Measurements from ENCODE around the gene OXT. TPM values are rescaled to one million over a fixed set of nuclear protein-coding genes. Genes with fewer than 3 reads are reported as not detected.
A peak's percentile ranks its signal among the peaks of the same experiment; 100 is the strongest.

The OXT gene
- total and polyA plus RNA-seq, 7 experiments from 2014 or later = 1.2 to 2.3 (median 1.6) TPM; not detected in 3

DNA sequence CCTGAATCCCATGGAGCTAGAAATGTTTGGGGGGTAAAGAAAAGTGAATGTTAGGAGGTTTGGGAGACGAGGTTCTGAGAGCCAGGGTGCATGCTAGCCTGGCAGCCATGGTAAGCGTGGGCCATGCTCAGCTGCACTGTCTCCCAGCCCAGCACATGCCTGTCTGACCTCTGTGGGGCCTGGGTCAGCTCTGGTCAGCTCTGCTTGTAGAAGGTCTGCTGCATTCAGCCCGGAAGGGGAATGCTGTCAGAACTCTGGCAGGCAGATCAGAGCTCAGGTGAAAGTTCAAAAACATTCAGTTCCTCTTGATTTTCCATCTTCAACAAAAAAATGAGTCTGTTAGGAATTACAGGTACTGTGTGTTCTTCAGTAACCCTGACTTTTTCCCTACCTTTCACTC lies 33.8 kb upstream of the OXT start:
- peaks cover 8 to 44% (median 14%) of the 10 kb centered on the region in 5 donors for H3K36me3 Mint-ChIP-seq
- no peak overlapping the region for H3K4me3 Mint-ChIP-seq
- ATAC-seq (no peak), DNase-seq (no peak)
- Histone ChIP-seq H3K4me1 (ENCODE audit: control insufficient read depth in 2 of 2, insufficient read depth in 2 of 2, low read length in 2 of 2) (no peaks in the 10 kb centered on the region), H3K4me3 (ENCODE audit: low read length) (no peak overlapping the region), H3K9me3 (ENCODE audit: control insufficient read depth in 2 of 3, low read length in 3 of 3) (no peaks in the 10 kb centered on the region), H3K27me3 (ENCODE audit: control insufficient read depth in 2 of 2, insufficient read depth in 2 of 2, low read length in 2 of 2) (no peaks in the 10 kb centered on the region), H3K27ac (ENCODE audit: low read depth, low read length) (no peak overlapping the region), H3K36me3 (ENCODE audit: control insufficient read depth in 2 of 3, insufficient read depth in 3 of 3, low read length in 3 of 3) (peaks cover 21 to 65% (median 27%) of the 10 kb centered on the region in 3 experiments)
- ChIA-PET POLR2A (no interaction called here), CTCF (interaction anchor here (1.2 kb wide), 1 partner anchor 17 kb away, joined by 3 read pairs; no protein-coding TSS in a partner anchor)
- peaks cover 0 to 2% (median 0%) of the 10 kb centered on the region in 11 donors for H3K9me3 Mint-ChIP-seq
- no peak overlapping the region for H3K27ac Mint-ChIP-seq
- no peaks in the 10 kb centered on the region for H3K27me3 Mint-ChIP-seq
- intact Hi-C loops (cut with micrococcal nuclease) = no loop called here
- peaks cover 0 to 15% (median 4%) of the 10 kb centered on the region in 7 donors for H3K4me1 Mint-ChIP-seq

DNA sequence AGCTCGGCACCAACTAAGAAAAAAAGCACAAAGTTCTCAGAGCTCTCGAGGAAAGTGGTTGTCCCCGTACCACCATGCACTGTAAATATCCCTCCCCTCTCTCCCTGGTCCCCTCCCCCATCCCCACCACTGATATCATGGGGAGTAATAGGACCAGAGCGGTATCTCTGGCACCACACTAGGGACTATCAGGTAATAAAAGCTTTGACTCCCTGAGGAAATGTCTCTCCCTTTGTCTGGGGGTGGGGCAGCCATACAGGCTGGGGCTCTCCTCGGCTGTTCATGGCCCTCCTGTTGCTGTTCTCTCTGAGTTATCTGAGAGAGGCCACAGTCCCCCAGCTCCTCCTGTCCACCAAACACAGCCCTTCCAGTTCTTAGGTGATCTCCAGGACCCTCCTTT lies 33.0 kb upstream of the OXT start:
- H3K27me3 ChIP-seq (ENCODE audit: control insufficient read depth in 2 of 2, insufficient read depth in 2 of 2, low read length in 2 of 2) = no peaks in the 10 kb centered on the region
- no peak overlapping the region for H3K4me3 ChIP-seq (ENCODE audit: low read length)
- H3K36me3 ChIP-seq (ENCODE audit: control insufficient read depth in 2 of 3, insufficient read depth in 3 of 3, low read length in 3 of 3) = peaks cover 21 to 59% (median 27%) of the 10 kb centered on the region in 3 experiments
- intact Hi-C loops (cut with micrococcal nuclease) = no loop called here
- ChIA-PET POLR2A (no interaction called here), CTCF (interaction anchor here (1.2 kb wide), 1 partner anchor 16 kb away, joined by 3 read pairs; no protein-coding TSS in a partner anchor)
- no peak overlapping the region for H3K4me3 Mint-ChIP-seq
- no peaks in the 10 kb centered on the region for H3K27me3 Mint-ChIP-seq
- H3K9me3 ChIP-seq (ENCODE audit: control insufficient read depth in 2 of 3, low read length in 3 of 3) = no peaks in the 10 kb centered on the region
- no peak overlapping the region for H3K27ac ChIP-seq (ENCODE audit: low read depth, low read length)
- ATAC-seq = no peak
- peaks cover 0 to 2% (median 0%) of the 10 kb centered on the region in 11 donors for H3K9me3 Mint-ChIP-seq
- peaks cover 0 to 15% (median 4%) of the 10 kb centered on the region in 7 donors for H3K4me1 Mint-ChIP-seq
- H3K4me1 ChIP-seq (ENCODE audit: control insufficient read depth in 2 of 2, insufficient read depth in 2 of 2, low read length in 2 of 2) = no peaks in the 10 kb centered on the region
- H3K27ac Mint-ChIP-seq = peak overlapping the region in 3 of 9 donors; percentile 61 to 74 (median 72)
- H3K36me3 Mint-ChIP-seq = peaks cover 8 to 44% (median 14%) of the 10 kb centered on the region in 5 donors
- DNase-seq = no peak

DNA sequence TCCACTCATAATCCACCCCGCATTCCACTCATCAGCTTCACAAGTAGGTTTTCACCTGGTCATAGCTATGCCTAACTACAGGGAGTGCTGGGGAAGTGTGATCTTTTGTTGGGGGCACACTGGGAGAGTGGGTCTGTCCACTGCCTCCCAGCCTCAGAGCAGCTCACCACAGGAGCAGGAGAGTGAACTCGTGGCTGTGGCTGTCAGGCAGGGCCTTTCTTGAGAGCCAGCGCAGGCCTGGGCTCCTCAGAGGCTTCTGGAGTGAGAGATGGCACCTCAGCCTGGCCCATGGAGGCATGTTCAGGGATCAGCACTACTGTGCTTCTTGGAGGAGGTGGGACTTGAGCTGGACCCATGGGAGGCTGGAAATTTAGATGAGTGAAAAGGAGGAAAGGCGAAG lies 32.0 kb upstream of the OXT start:
- POLR2A ChIA-PET = no interaction called here
- DNase-seq (no peak), ATAC-seq (no peak)
- H3K27me3 Mint-ChIP-seq = no peaks in the 10 kb centered on the region
- Histone ChIP-seq H3K4me3 (ENCODE audit: low read length) (no peak overlapping the region), H3K27me3 (ENCODE audit: control insufficient read depth in 2 of 2, insufficient read depth in 2 of 2, low read length in 2 of 2) (no peaks in the 10 kb centered on the region), H3K27ac (ENCODE audit: low read depth, low read length) (no peak overlapping the region), H3K4me1 (ENCODE audit: control insufficient read depth in 2 of 2, insufficient read depth in 2 of 2, low read length in 2 of 2) (no peaks in the 10 kb centered on the region), H3K9me3 (ENCODE audit: control insufficient read depth in 2 of 3, low read length in 3 of 3) (no peaks in the 10 kb centered on the region), H3K36me3 (ENCODE audit: control insufficient read depth in 2 of 3, insufficient read depth in 3 of 3, low read length in 3 of 3) (peaks cover 21 to 59% (median 27%) of the 10 kb centered on the region in 3 experiments)
- peaks cover 0 to 15% (median 4%) of the 10 kb centered on the region in 7 donors for H3K4me1 Mint-ChIP-seq
- H3K4me3 Mint-ChIP-seq = no peak overlapping the region
- intact Hi-C loops (cut with micrococcal nuclease) = no loop called here
- peak overlapping the region in 5 of 9 donors; percentile 10 to 64 (median 22) for H3K27ac Mint-ChIP-seq
- CTCF ChIA-PET = interaction anchor here (0.5 to 1.3 kb wide), 2 partner anchors 14 to 1709 kb away, joined by 3 to 7 read pairs; no protein-coding TSS in a partner anchor
- H3K9me3 Mint-ChIP-seq = peaks cover 0 to 2% (median 0%) of the 10 kb centered on the region in 11 donors
- H3K36me3 Mint-ChIP-seq = peaks cover 8 to 44% (median 14%) of the 10 kb centered on the region in 5 donors

DNA sequence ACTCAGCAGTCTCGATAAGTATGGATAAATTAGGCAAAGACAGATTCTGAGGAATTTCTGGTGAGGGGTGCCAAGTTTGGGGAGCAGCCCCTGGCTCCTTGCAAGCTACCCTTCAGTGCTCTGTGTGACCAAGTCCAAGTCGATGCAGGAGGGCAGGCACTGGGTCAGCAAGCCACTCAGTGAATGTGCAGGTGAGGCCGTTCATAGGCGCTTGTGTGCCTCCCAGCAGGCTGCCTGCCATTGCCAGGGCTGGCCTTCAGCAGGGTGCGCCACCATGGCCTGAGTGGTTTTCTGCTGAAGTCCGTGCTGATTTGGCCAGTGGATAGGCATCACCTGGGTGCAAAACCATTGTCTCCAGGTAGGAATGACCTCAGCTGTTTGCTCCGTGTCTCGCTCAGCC lies 31.3 kb upstream of the OXT start:
- Mint-ChIP-seq H3K27me3 (no peaks in the 10 kb centered on the region), H3K27ac (peak overlapping the region in 7 of 9 donors; percentile 12 to 71 (median 27)), H3K4me1 (peaks cover 3 to 18% (median 7%) of the 10 kb centered on the region in 7 donors), H3K36me3 (peaks cover 8 to 38% (median 9%) of the 10 kb centered on the region in 5 donors), H3K4me3 (no peak overlapping the region), H3K9me3 (peaks cover 0 to 2% (median 0%) of the 10 kb centered on the region in 11 donors)
- Histone ChIP-seq H3K27me3 (ENCODE audit: control insufficient read depth in 2 of 2, insufficient read depth in 2 of 2, low read length in 2 of 2) (no peaks in the 10 kb centered on the region), H3K4me3 (ENCODE audit: low read length) (no peak overlapping the region), H3K4me1 (ENCODE audit: control insufficient read depth in 2 of 2, insufficient read depth in 2 of 2, low read length in 2 of 2) (peaks cover 1 to 2% of the 10 kb centered on the region in 2 donors), H3K27ac (ENCODE audit: low read depth, low read length) (no peak overlapping the region), H3K36me3 (ENCODE audit: control insufficient read depth in 2 of 3, insufficient read depth in 3 of 3, low read length in 3 of 3) (peaks cover 21 to 54% (median 23%) of the 10 kb centered on the region in 3 experiments), H3K9me3 (ENCODE audit: control insufficient read depth in 2 of 3, low read length in 3 of 3) (no peaks in the 10 kb centered on the region)
- ChIA-PET POLR2A (interaction anchor here (0.7 kb wide), 1 partner anchor 333 kb away, joined by 3 read pairs; no protein-coding TSS in a partner anchor), CTCF (interaction anchor here (1.3 kb wide), 1 partner anchor 14 kb away, joined by 7 read pairs; no protein-coding TSS in a partner anchor)
- no peak for DNase-seq
- intact Hi-C loops (cut with micrococcal nuclease) = no loop called here
- ATAC-seq = no peak

DNA sequence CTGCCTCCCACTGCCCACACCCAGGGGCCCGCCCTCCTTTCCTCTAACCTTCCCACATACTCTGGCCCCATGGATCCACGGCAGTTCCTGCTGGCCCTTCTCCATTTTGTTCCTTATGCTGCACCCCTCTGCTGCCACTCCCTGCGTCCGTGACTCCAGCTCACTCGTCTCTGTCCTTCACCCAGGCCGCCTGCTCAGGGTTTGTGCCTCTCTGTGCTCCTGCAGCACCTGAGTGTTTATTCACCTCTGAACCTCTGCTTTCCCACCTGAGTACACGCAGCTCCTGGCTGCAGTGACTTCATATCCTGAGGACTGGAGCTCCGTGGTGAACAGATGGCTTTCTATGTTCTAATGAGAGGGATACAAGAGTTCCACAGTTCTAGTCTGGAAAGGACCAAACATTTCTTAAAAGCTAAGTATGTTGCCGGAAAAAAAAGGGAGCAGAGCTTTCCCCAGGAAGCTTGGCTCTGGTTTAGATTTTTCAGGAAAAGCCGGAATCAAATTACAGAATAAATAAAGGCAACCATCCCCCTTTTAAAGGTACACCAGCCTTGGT lies 29.5 kb upstream of the OXT start:
- Histone ChIP-seq H3K27me3 (ENCODE audit: control insufficient read depth in 2 of 2, insufficient read depth in 2 of 2, low read length in 2 of 2) (no peaks in the 10 kb centered on the region), H3K36me3 (ENCODE audit: control insufficient read depth in 2 of 3, insufficient read depth in 3 of 3, low read length in 3 of 3) (peaks cover 14 to 35% (median 15%) of the 10 kb centered on the region in 3 experiments), H3K27ac (ENCODE audit: low read depth, low read length) (no peak overlapping the region), H3K4me1 (ENCODE audit: control insufficient read depth in 2 of 2, insufficient read depth in 2 of 2, low read length in 2 of 2) (peaks cover 4 to 9% of the 10 kb centered on the region in 2 donors), H3K9me3 (ENCODE audit: control insufficient read depth in 2 of 3, low read length in 3 of 3) (no peaks in the 10 kb centered on the region), H3K4me3 (ENCODE audit: low read length) (no peak overlapping the region)
- intact Hi-C loops (cut with micrococcal nuclease) = no loop called here
- ATAC-seq (no peak), DNase-seq (no peak)
- peaks cover 10 to 25% (median 12%) of the 10 kb centered on the region in 7 donors for H3K4me1 Mint-ChIP-seq
- H3K27ac Mint-ChIP-seq = peak overlapping the region in 6 of 9 donors; percentile 41 to 86 (median 68)
- CTCF ChIA-PET = no interaction called here
- H3K36me3 Mint-ChIP-seq = peaks cover 0 to 23% (median 5%) of the 10 kb centered on the region in 5 donors
- no peak overlapping the region for H3K4me3 Mint-ChIP-seq
- H3K27me3 Mint-ChIP-seq = no peaks in the 10 kb centered on the region
- POLR2A ChIA-PET = no interaction called here
- no peaks in the 10 kb centered on the region for H3K9me3 Mint-ChIP-seq

DNA sequence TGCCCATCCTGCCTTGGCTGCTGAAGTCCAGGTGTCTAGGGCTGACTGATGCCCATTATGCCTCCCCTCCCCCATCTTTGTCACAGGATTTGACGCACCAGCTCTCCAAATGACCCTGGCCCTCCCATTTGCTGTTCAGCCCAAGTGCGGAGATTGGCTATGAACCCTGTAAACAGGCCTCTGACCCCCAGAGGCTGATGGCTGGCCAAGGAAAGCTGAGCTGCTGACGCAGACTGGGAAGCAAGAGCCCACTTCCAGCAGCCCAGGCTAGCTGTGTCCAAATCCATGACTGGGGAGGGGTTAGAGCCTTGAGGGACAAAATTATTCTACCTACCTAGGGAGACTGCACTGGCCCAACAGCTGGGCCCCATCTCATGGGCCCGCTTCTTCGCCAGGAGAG lies 28.8 kb upstream of the OXT start:
- intact Hi-C loops (cut with micrococcal nuclease) = no loop called here
- H3K27ac ChIP-seq (ENCODE audit: low read depth, low read length) = no peak overlapping the region
- POLR2A ChIA-PET = no interaction called here
- no peaks in the 10 kb centered on the region for H3K9me3 ChIP-seq (ENCODE audit: control insufficient read depth in 2 of 3, low read length in 3 of 3)
- H3K27me3 ChIP-seq (ENCODE audit: control insufficient read depth in 2 of 2, insufficient read depth in 2 of 2, low read length in 2 of 2) = no peaks in the 10 kb centered on the region
- peaks cover 7 to 31% (median 12%) of the 10 kb centered on the region in 3 experiments for H3K36me3 ChIP-seq (ENCODE audit: control insufficient read depth in 2 of 3, insufficient read depth in 3 of 3, low read length in 3 of 3)
- Mint-ChIP-seq H3K4me1 (peaks cover 12 to 27% (median 15%) of the 10 kb centered on the region in 7 donors), H3K27me3 (no peaks in the 10 kb centered on the region), H3K36me3 (peaks cover 0 to 20% (median 5%) of the 10 kb centered on the region in 5 donors), H3K27ac (peak overlapping the region in 4 of 9 donors; percentile 23 to 76 (median 47)), H3K9me3 (no peaks in the 10 kb centered on the region), H3K4me3 (peak overlapping the region in 1 of 10 donors; percentile 32)
- ATAC-seq (no peak), DNase-seq (no peak)
- peaks cover 4 to 11% of the 10 kb centered on the region in 2 donors for H3K4me1 ChIP-seq (ENCODE audit: control insufficient read depth in 2 of 2, insufficient read depth in 2 of 2, low read length in 2 of 2)
- no peak overlapping the region for H3K4me3 ChIP-seq (ENCODE audit: low read length)
- CTCF ChIA-PET = no interaction called here

Data from naive thymus-derived CD4-positive, alpha-beta T cell (primary cell).